ENCODE results near the gene MPP2.

DNA sequence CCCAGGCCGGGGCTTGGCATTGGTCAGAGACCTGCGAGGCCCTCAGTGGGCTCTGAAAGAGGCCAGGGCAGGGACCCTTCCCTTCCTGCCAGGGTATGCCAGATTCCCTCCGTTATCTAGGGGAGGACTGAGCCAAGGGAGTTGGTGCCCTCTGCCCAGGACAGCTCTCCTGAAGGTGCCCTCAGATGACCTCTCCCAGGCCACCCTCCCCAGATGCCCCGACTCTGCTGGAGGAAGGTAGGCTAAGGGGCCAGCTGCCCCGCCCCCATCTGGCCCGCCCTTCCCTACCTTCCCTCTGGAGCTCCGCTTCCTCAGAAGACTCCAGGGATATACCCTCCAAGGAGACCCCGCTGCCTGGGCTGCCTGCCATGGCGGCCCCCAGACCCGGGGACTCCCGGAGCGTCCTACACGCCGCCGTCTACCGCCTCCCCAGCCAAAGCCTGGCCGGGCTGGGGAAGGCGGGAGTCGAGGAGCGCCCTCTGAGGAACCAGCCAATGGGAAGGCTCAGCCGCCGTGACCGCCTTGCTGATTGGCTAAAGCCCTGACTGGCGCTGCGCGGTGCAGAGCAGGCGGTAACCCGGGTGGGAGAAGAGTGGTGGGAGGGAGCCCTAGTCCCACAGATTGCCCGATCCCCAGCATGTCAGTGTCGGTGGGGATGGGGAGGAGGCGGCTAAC lies 7.0 kb downstream of the MPP2 start:
- no peak for TF ChIP-seq CTCF (IDR thresholded peaks at IDR 0.05)
- TF ChIP-seq POLR2A (IDR thresholded peaks at IDR 0.05), result no peak
